Duodenal mucosa (tissue), 2 donors: ENCODE measurements around the gene SRGAP2B.
"Not testable (repeated sequence)": the region's sequence is repeated elsewhere in the genome, so short reads cannot be mapped to it uniquely, and the experiment has no call there.

Source experiments
- H3K27ac ChIP-seq: one replicate; pipeline ENCODE4 v1.7.0; 2013; ENCODE audit warnings: low read depth, low read length
- H3K27me3 ChIP-seq, 2 donors: one replicate each; pipeline ENCODE4 v1.7.0; 2013; ENCODE audit warnings: low read length in 2 of 2, control low read depth in 1 of 2; ENCODE audit not compliant: insufficient read depth in 2 of 2, control insufficient read depth in 1 of 2
- H3K36me3 ChIP-seq, 2 donors: one replicate each; pipeline ENCODE4 v1.7.0; 2013; ENCODE audit warnings: low read length in 2 of 2, control low read depth in 1 of 2; ENCODE audit not compliant: insufficient read depth in 2 of 2, control insufficient read depth in 1 of 2
- H3K4me1 ChIP-seq, 2 donors: one replicate each; pipeline ENCODE4 v1.7.0; 2013; ENCODE audit warnings: low read length in 2 of 2, control low read depth in 1 of 2; ENCODE audit not compliant: insufficient read depth in 2 of 2, control insufficient read depth in 1 of 2
- H3K4me3 ChIP-seq, 2 donors: one replicate each; pipeline ENCODE4 v1.7.0; 2013; ENCODE audit warnings: low read length in 2 of 2, low read depth in 1 of 2
- H3K9ac ChIP-seq, 2 donors: one replicate each; pipeline ENCODE4 v1.7.0; 2013; ENCODE audit warnings: low read length in 2 of 2, low read depth in 1 of 2
- H3K9me3 ChIP-seq, 2 donors: one replicate each; pipeline ENCODE4 v1.7.0; 2013; ENCODE audit warnings: low read length in 2 of 2, control low read depth in 1 of 2; ENCODE audit not compliant: control insufficient read depth in 1 of 2

The SRGAP2B gene

DNA sequence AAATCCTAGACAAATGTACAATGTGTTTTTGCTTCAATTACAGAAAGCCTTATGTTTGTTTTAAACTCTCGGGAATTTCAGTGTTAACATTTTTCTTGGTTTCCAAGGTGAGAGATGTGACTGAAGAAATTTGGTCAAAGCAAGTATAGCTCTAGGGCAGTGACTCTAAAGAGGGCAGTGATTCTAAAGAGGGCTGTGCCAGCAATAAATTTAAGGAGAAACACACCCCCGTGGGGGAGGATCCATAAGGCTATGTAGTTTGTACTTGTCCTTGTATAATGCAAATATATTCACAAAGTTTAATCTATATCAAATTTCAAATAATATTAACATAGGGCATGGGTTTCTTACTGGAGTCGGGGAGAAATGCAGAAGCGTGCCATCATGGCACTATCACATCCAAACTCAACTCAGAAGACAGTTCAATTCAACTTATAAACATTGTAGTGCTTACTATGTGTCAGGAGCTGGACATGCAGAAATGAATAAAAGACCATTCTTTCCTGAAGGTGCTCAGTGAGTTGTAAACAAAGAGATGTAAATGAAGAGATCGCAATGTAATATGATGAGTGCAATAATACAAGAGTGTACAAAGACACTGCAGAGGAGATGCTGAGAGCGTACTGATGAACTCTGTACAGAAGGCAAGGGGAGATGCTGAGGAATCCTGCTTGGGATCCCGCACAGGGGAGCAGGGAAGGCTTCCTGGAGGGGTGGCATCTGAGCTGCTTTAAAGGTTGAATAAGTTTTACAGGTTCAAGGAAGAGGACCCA, 12.5 kb downstream of the SRGAP2B start:
- H3K36me3 ChIP-seq, H3K9ac ChIP-seq, H3K27ac ChIP-seq, H3K9me3 ChIP-seq, H3K4me3 ChIP-seq, H3K27me3 ChIP-seq, H3K4me1 ChIP-seq: not testable (repeated sequence)

- H3K9ac ChIP-seq, H3K27ac ChIP-seq, H3K4me3 ChIP-seq, H3K9me3 ChIP-seq, H3K27me3 ChIP-seq, H3K4me1 ChIP-seq, H3K36me3 ChIP-seq: not testable (repeated sequence)
Measured at GRCh38 chr1:145080193-145080592, 14.9 kb downstream of the SRGAP2B start.

DNA sequence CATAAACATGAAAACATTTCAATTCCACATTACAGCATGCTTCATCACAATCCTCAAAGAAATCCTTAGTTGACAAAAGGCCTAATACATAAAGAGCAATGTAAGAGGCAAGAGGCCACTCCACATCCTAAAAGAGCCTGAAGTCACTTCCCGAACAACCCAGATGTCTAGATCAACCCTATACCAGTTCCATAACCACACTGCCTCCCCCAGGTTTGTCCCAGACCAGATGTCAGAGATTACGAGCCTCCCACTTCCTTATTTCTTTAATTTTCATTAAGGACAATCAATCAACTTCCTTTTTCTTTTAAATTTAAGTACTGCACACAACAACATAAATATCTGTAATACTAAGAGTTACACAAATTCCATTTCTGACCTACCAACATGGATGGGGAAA, 15.4 kb downstream of the SRGAP2B start:
- H3K27me3 ChIP-seq, H3K4me1 ChIP-seq, H3K4me3 ChIP-seq, H3K9ac ChIP-seq, H3K9me3 ChIP-seq, H3K27ac ChIP-seq, H3K36me3 ChIP-seq: not testable (repeated sequence)

DNA sequence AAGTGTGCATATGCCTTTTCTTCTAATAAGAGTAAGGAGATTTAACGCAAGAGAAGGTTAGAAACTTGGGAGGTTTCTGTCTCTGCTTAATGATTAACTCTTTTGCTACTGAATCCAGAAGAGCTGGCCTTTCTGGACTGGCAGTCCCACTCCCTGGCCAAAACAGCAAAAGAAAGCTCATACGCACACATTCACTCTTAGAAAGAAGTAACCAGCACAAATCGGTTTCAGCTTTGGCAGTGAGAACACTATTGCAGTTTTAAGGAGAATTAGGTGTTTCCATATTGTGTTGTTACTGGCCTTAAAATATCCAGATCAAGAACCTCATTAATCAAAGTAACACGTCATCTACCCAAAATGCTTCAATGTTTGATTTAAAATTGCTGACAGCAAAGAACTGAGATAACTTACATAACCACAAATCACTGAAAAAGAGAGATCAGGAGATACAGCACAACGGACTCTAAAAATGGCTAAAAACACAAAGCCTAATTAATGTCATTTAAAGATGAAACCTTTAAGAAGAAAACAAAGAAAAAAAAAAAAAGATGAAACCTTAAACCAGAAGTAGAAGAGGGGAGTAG, 16.2 kb downstream of the SRGAP2B start:
- H3K9me3 ChIP-seq, H3K9ac ChIP-seq, H3K27ac ChIP-seq, H3K4me3 ChIP-seq, H3K36me3 ChIP-seq, H3K27me3 ChIP-seq, H3K4me1 ChIP-seq: not testable (repeated sequence)

GRCh38 chr1:145077872-145078786, 17.0 kb downstream of the SRGAP2B start:
- not testable (repeated sequence) for H3K4me1 ChIP-seq, H3K9me3 ChIP-seq, H3K36me3 ChIP-seq, H3K4me3 ChIP-seq, H3K27ac ChIP-seq, H3K27me3 ChIP-seq, H3K9ac ChIP-seq

DNA sequence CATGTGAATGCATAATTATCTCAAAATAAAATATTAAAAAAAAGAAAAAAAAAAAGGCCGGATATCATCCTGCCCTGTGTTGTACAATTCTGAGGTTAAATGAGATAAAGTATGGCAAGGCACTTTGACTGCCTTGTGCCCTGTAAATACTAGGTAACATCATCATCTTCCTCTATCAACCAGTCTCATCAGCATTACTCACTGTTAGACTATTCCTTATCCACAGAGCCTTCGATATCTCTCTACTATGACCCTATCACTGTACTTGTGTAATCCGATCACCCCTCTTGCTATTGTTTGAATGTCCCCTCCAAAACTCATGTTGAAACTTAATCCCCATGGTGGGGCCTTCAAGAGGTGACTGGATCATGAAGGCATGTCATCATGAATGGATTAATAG, 18.3 kb downstream of the SRGAP2B start:
- not testable (repeated sequence) for H3K9me3 ChIP-seq, H3K36me3 ChIP-seq, H3K4me3 ChIP-seq, H3K27me3 ChIP-seq, H3K9ac ChIP-seq, H3K4me1 ChIP-seq, H3K27ac ChIP-seq

- not testable (repeated sequence) for H3K4me1 ChIP-seq, H3K9me3 ChIP-seq
Measured at GRCh38 chr1:145074021-145074559, 21.0 kb downstream of the SRGAP2B start.

DNA sequence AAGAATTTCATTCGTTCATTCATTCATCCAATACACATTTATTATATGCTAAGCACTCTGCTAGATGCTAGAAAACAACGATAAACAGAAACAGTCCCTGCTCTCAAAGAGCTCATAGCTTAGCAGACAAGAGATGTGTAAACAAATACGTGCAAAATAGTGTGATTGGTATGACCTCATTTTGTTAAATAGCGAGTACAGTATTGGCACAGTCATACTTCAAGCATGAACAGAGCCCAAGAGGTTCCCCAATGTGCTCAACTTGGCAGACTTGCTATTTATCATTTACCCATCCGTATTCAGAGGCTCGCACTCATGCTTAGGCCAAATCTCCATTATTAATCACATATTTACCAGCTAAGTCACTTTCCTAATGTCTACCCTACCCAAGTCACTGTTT, 23.6 kb downstream of the SRGAP2B start:
- not testable (repeated sequence) for H3K27me3 ChIP-seq

More at GRCh38 chr1:145074021-145074559, 21.0 kb downstream of the SRGAP2B start:
- H3K4me3 ChIP-seq, H3K36me3 ChIP-seq, H3K27me3 ChIP-seq, H3K9ac ChIP-seq, H3K27ac ChIP-seq: not testable (repeated sequence)

DNA sequence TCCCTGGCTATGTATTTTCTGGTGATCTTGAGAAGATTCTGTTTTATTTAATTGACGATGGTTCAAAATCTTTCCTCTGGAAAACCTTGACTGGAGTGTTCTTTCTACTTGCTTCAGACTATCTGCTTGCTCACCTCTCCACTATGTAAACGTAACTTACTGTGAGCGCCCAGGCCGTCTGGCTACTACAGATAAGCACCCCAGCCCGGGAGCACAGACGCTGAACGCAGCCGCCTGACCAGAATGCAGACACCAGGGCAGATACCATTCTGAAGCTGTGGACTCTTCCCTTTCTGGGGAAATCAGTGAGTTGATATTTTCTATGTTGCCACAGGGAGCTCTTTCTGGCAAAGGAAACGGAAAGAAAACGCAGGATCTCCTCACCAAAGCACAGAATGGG, 28.6 kb downstream of the SRGAP2B start:
- not testable (repeated sequence) for H3K27me3 ChIP-seq, H3K9ac ChIP-seq, H3K9me3 ChIP-seq, H3K27ac ChIP-seq, H3K4me3 ChIP-seq, H3K4me1 ChIP-seq, H3K36me3 ChIP-seq

More for the DNA sequence above, 23.6 kb downstream of the SRGAP2B start:
- H3K27ac ChIP-seq, H3K36me3 ChIP-seq, H3K4me1 ChIP-seq, H3K4me3 ChIP-seq, H3K9ac ChIP-seq, H3K9me3 ChIP-seq: not testable (repeated sequence)

- H3K9ac ChIP-seq, H3K4me1 ChIP-seq, H3K27me3 ChIP-seq, H3K36me3 ChIP-seq, H3K27ac ChIP-seq, H3K9me3 ChIP-seq, H3K4me3 ChIP-seq: not testable (repeated sequence)
Measured at GRCh38 chr1:145065194-145065826, 29.8 kb downstream of the SRGAP2B start.
